HEK293 (cell line): Measurements from ENCODE around the gene ASXL2.
"Not testable (repeated sequence)": the region's sequence is repeated elsewhere in the genome, so short reads cannot be mapped to it uniquely, and the experiment has no call there.

Source experiments
- AEBP2 ChIP-seq: fragments of 450-650 bp; formaldehyde crosslinking; IDR thresholded peaks from 2 replicates; pipeline ENCODE4 v1.5.1; 2016; ENCODE audit warnings: missing biosample characterization, missing genetic modification characterization, borderline replicate concordance
- CTCF ChIP-seq: fragments of 450-650 bp; formaldehyde crosslinking; IDR thresholded peaks from 2 replicates; pipeline ENCODE4 v1.5.1; 2016; ENCODE audit warnings: missing biosample characterization, missing genetic modification characterization
- ZBTB21 ChIP-seq: fragments of 450-650 bp; formaldehyde crosslinking; IDR thresholded peaks from 2 replicates; pipeline ENCODE4 v1.5.1; 2017; ENCODE audit warnings: missing biosample characterization, missing genetic modification characterization
- ZNF248 ChIP-seq: fragments of 450-650 bp; formaldehyde crosslinking; IDR thresholded peaks from 2 replicates; pipeline ENCODE4 v1.5.1; 2017; ENCODE audit warnings: missing biosample characterization, missing genetic modification characterization
- ZNF639 ChIP-seq: fragments of 450-650 bp; formaldehyde crosslinking; IDR thresholded peaks from 2 replicates; pipeline ENCODE4 v1.5.1; 2016; ENCODE audit warnings: missing biosample characterization, missing genetic modification characterization
- ZNF837 ChIP-seq: fragments of 450-650 bp; formaldehyde crosslinking; IDR thresholded peaks from 2 replicates; pipeline ENCODE4 v1.5.1; 2016; ENCODE audit warnings: missing biosample characterization, missing genetic modification characterization
- TF ChIP-seq, protein P1 (sequence below): fragments of 450-650 bp; formaldehyde crosslinking; IDR thresholded peaks from 2 replicates; pipeline ENCODE4 v1.5.1; 2016; ENCODE audit warnings: missing biosample characterization, missing genetic modification characterization

GRCh38 chr2:25917411-25917810 lies 39.1 kb upstream of the ASXL2 start:
- TF ChIP-seq ZNF639 (tag by site-specific recombination); ZNF248 (tag by site-specific recombination); ZBTB21 (tag by site-specific recombination); AEBP2; ZNF837 (tag by site-specific recombination); CTCF: not testable (repeated sequence)
- TF ChIP-seq, protein P1, sequence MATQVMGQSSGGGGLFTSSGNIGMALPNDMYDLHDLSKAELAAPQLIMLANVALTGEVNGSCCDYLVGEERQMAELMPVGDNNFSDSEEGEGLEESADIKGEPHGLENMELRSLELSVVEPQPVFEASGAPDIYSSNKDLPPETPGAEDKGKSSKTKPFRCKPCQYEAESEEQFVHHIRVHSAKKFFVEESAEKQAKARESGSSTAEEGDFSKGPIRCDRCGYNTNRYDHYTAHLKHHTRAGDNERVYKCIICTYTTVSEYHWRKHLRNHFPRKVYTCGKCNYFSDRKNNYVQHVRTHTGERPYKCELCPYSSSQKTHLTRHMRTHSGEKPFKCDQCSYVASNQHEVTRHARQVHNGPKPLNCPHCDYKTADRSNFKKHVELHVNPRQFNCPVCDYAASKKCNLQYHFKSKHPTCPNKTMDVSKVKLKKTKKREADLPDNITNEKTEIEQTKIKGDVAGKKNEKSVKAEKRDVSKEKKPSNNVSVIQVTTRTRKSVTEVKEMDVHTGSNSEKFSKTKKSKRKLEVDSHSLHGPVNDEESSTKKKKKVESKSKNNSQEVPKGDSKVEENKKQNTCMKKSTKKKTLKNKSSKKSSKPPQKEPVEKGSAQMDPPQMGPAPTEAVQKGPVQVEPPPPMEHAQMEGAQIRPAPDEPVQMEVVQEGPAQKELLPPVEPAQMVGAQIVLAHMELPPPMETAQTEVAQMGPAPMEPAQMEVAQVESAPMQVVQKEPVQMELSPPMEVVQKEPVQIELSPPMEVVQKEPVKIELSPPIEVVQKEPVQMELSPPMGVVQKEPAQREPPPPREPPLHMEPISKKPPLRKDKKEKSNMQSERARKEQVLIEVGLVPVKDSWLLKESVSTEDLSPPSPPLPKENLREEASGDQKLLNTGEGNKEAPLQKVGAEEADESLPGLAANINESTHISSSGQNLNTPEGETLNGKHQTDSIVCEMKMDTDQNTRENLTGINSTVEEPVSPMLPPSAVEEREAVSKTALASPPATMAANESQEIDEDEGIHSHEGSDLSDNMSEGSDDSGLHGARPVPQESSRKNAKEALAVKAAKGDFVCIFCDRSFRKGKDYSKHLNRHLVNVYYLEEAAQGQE (tag by site-specific recombination), result not testable (repeated sequence)
